GM18868 (cell line): ENCODE data around the gene USP12.
"Not testable (repeated sequence)": the region's sequence is repeated elsewhere in the genome, so short reads cannot be mapped to it uniquely, and the experiment has no call there.

ENCODE experiments used
- ATAC-seq: cut with Tn5 transposase; IDR thresholded peaks from one replicate; pipeline ENCODE4 v1.9.1; 2021; ENCODE audit warnings: mild to moderate bottlenecking, moderate library complexity; ENCODE audit not compliant: unreplicated experiment

The USP12 gene

GRCh38 chr13:27151798-27152599 lies 19.6 kb downstream of the USP12 start:
- ATAC-seq = no peak

GRCh38 chr13:27149702-27150101 lies 21.9 kb downstream of the USP12 start:
- no peak for ATAC-seq

- no peak for ATAC-seq
Measured at GRCh38 chr13:27148900-27149299, 22.7 kb downstream of the USP12 start.

DNA sequence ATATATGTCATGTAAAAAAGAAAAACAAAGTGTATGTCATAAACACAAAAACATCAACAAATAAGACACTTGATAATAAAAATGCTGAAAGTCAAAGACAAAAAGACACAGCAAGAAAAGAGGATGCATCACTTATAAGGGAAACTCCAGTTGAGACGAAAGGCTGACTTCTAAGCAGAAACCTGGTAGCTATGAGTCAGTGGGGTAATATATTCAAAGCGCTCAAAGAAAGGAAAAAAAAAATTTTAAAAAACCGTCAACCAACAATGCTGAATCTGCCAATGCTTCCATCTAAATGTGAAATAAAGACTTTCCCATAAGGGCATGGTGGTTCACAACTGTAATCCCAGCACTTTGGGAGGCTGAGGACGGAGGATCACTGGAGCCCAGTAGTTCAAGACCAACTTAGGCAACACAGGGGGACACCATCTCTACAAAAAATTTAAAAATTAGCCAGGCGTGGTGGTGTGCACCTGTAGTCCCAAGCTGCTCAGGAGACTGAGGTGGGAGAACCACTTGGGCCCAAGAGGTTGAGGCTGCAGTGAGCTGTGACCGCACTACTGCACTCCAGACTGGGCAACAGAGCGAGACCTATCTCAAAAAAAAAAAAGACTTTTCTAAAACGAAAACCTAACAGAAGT lies 24.0 kb downstream of the USP12 start:
- peak; percentile 77 for ATAC-seq

DNA sequence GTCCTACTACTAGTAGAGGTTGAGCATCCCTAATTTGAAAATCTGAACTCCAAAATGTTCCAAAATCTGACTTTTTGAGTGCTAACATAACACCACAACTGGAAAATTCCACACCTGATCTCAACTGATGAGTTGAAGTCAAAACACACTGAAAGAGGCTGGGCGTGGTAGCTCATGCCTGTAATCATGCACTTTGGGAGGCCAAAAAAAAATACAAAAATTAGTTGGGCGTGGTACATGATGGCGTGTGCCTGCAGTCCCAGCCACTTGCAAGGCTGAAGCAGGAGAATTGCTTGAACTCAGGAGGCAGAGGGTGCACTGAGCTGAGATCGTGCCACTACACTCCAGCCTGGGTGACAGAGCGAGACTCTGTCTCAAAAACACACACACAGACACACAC lies 29.9 kb downstream of the USP12 start:
- no peak for ATAC-seq

DNA sequence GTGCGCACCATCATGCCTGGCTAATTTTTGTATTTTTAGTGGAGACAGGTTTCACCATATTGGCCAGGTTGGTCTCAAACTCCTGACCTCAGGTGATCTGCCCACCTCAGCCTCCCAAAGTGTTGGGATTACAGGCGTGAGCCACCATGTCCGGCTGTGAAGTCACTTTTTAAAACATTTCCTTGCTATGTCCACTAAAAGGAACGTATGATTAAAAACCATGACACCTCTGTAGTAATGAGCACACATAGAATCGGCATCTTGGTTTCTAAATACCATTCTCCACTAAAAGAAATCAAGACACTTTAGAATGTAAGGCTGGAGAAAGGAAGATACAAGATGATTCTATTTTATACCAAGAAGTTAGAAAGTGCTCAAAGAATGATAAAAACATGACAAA lies 30.5 kb downstream of the USP12 start:
- not testable (repeated sequence) for ATAC-seq

- no peak for ATAC-seq
Measured at GRCh38 chr13:27140060-27140459, 31.6 kb downstream of the USP12 start.

GRCh38 chr13:27139565-27139964 lies 32.0 kb downstream of the USP12 start:
- no peak for ATAC-seq

DNA sequence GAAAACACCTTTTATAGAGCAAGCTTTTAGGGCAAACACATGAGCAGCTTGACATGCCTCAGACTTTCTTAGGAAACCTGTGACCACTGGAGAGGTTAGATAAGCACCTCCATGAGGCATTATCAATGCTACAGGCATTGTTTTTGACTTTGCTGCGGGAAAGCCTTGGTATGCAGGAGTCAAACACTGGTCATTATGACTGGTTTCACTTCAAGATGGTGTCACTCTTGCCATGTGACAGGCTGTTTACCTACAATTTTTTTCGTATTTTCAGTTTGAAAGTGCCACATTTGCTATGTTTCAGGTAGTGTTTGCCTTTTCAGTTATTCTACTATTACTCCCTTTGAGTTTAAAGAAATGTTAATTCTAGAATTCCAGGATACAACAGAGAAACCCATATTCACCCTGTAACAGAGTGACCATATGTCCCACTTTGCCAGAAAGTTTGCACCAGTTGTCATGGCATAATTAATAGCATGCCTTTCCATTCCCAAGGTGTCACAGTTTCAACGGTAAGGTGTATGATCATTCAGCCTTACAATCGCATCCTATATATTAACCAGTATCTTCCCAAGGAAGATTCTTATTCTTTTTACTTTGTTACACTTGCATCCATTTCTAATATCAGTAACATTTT lies 33.0 kb downstream of the USP12 start:
- ATAC-seq = no peak

DNA sequence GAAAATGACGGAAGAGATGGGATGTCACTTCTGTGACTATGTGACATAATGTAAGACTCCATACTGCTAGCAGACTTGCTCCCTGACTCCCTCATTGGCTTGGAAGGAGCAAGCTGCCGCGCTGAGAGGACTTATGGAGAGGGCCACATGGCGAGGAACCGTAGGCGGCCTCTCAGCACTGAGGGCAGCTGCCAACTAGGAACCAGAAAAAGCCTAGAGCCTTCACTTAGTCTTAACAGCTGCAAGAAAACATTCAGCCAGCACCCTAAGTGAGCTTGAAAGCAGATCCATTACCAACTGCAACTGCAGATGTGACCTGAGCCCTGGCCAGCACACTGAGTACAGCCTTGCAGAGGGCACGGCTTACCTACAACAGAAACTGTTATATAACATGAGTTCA lies 33.9 kb downstream of the USP12 start:
- no peak for ATAC-seq

- no peak for ATAC-seq
Measured at GRCh38 chr13:27135023-27135422, 36.6 kb downstream of the USP12 start.

- ATAC-seq = no peak
Measured at GRCh38 chr13:27133889-27134288, 37.7 kb downstream of the USP12 start.

GRCh38 chr13:27132538-27132937 lies 39.1 kb downstream of the USP12 start:
- ATAC-seq = peak; percentile 28

GRCh38 chr13:27131906-27132305 lies 39.7 kb downstream of the USP12 start:
- no peak for ATAC-seq

GRCh38 chr13:27130979-27131623 lies 40.5 kb downstream of the USP12 start:
- peak; percentile 86 for ATAC-seq

DNA sequence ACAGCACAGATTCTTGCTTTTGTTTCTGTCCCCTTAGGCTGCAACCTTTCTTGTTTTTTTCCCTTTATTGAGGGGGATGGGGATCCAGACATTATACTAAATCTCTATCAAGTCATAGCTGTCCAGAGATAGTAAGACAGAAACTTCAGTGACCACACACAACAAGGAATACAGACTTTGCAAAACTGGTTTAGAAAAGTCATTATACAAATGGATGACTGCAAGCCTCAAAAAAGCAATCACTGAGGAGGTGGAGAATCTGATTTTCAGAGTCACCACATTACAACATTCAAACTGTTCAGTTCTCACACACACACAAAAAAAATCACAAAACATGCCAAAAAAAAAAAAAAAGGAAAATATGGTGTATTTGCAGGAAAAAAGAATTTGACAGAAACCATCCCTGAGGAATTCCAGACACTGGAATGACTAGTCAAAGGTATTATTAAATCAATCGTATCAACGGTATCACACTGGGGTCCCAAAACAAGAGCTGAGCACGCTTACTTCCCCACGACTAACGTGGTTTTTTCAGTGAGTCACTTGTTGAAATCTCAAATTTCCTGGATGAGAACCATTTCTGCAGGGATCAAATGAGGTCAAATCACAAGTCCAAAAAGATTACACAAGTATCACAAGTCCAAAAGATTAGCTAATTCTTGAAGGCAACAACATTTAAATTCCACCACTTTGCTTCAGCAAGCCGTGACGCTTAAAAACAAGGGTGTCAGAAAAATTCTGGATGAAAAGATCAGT lies 41.2 kb downstream of the USP12 start:
- ATAC-seq = no peak

- no peak for ATAC-seq
Measured at GRCh38 chr13:27128825-27129627, 42.6 kb downstream of the USP12 start.

GRCh38 chr13:27126859-27127258 lies 44.8 kb downstream of the USP12 start:
- no peak for ATAC-seq

GRCh38 chr13:27125357-27126282 lies 46.0 kb downstream of the USP12 start:
- ATAC-seq = no peak
